HG03108 (cell line): ENCODE data around the gene GCM1.

ENCODE experiments used
- ATAC-seq: cut with Tn5 transposase; IDR thresholded peaks from one replicate; pipeline ENCODE4 v1.9.1; 2021; ENCODE audit warnings: moderate library complexity; ENCODE audit not compliant: unreplicated experiment

Gene GCM1

GRCh38 chr6:53109612-53110011, 39.0 kb downstream of the GCM1 start:
- ATAC-seq, result no peak

- no peak for ATAC-seq
Measured at GRCh38 chr6:53107091-53107490, 41.5 kb downstream of the GCM1 start.

- ATAC-seq, result no peak
Measured at GRCh38 chr6:53104916-53105315, 43.7 kb downstream of the GCM1 start.

- no peak for ATAC-seq
Measured at GRCh38 chr6:53103993-53104675, 44.5 kb downstream of the GCM1 start.

- ATAC-seq, result no peak
Measured at GRCh38 chr6:53101006-53101405, 47.6 kb downstream of the GCM1 start.

GRCh38 chr6:53100561-53100960, 48.1 kb downstream of the GCM1 start:
- no peak for ATAC-seq

- no peak for ATAC-seq
Measured at GRCh38 chr6:53095716-53096115, 52.9 kb downstream of the GCM1 start.

- no peak for ATAC-seq
Measured at GRCh38 chr6:53095270-53095669, 53.4 kb downstream of the GCM1 start.

- ATAC-seq, result no peak
Measured at GRCh38 chr6:53090576-53090975, 58.1 kb downstream of the GCM1 start.

GRCh38 chr6:53089948-53090347, 58.7 kb downstream of the GCM1 start:
- ATAC-seq, result no peak

GRCh38 chr6:53086302-53086701, 62.3 kb downstream of the GCM1 start:
- no peak for ATAC-seq

- ATAC-seq, result no peak
Measured at GRCh38 chr6:53080813-53081212, 67.8 kb downstream of the GCM1 start.
